Hypothalamus (tissue), 51 donors: ENCODE data around the gene CYP11A1.
A peak's percentile ranks its signal among the peaks of the same experiment; 100 is the strongest.

ENCODE experiments used
- DNase-seq, 51 donors: peaks; one replicate each; lab custom pipeline; 2025; lab: John Stamatoyannopoulos, UW

CYP11A1 gene

GRCh38 chr15:74306781-74307217, 60.6 kb downstream of the CYP11A1 start:
- no peak for DNase-seq

GRCh38 chr15:74305687-74306086, 61.8 kb downstream of the CYP11A1 start:
- no peak for DNase-seq

- DNase-seq: no peak
These were observed 63.0 kb downstream of the CYP11A1 start for GRCh38 chr15:74304431-74304830.

- DNase-seq: no peak
These were observed 63.6 kb downstream of the CYP11A1 start for GRCh38 chr15:74303741-74304309.

- DNase-seq: peak in 14 of 51 donors; percentile 5 to 48 (median 11)
These were observed 64.6 kb downstream of the CYP11A1 start for GRCh38 chr15:74302821-74303359.

GRCh38 chr15:74301583-74302361, 65.7 kb downstream of the CYP11A1 start:
- no peak for DNase-seq

- peak in 5 of 51 donors; percentile 10 to 31 (median 12) for DNase-seq
These were observed 67.2 kb downstream of the CYP11A1 start for GRCh38 chr15:74300057-74300795.

GRCh38 chr15:74297887-74298286, 69.6 kb downstream of the CYP11A1 start:
- no peak for DNase-seq

GRCh38 chr15:74295800-74296199, 71.6 kb downstream of the CYP11A1 start:
- no peak for DNase-seq

GRCh38 chr15:74294010-74294409, 73.4 kb downstream of the CYP11A1 start:
- no peak for DNase-seq

GRCh38 chr15:74293021-74293810, 74.2 kb downstream of the CYP11A1 start:
- no peak for DNase-seq

GRCh38 chr15:74291101-74292071, 76.1 kb downstream of the CYP11A1 start:
- DNase-seq: peak in 44 of 51 donors; percentile 3 to 75 (median 41)

- DNase-seq: no peak
These were observed 76.8 kb downstream of the CYP11A1 start for GRCh38 chr15:74290645-74291044.

GRCh38 chr15:74289671-74290070, 77.8 kb downstream of the CYP11A1 start:
- DNase-seq: no peak
